Cardiac fibroblast (primary cell): ENCODE measurements around the gene PRKN.
"Not testable (repeated sequence)": the region's sequence is repeated elsewhere in the genome, so short reads cannot be mapped to it uniquely, and the experiment has no call there.

ENCODE experiments used
- DNase-seq, 2 donors: peaks; one replicate each; pipeline versions ENCODE4 v3.0.0 to v3.0.0-alpha.2; 2010; ENCODE audit warnings: low read depth in 2 of 2
- H3K4me3 ChIP-seq, 2 donors: replicated peaks in 1 of 2; 1 replicate in 1 of 2; 2 replicates in 1 of 2; pipeline ENCODE4 v1.5.1; 2011; ENCODE audit warnings: low read depth in 2 of 2, low read length in 2 of 2, mild to moderate bottlenecking in 2 of 2, moderate library complexity in 1 of 2
- TF ChIP-seq, protein P1 (sequence below): IDR thresholded peaks from one replicate; pipeline ENCODE4 v1.5.1; 2011; ENCODE audit warnings: low read depth, mild to moderate bottlenecking, low read length, inconsistent platforms

The PRKN gene

DNA sequence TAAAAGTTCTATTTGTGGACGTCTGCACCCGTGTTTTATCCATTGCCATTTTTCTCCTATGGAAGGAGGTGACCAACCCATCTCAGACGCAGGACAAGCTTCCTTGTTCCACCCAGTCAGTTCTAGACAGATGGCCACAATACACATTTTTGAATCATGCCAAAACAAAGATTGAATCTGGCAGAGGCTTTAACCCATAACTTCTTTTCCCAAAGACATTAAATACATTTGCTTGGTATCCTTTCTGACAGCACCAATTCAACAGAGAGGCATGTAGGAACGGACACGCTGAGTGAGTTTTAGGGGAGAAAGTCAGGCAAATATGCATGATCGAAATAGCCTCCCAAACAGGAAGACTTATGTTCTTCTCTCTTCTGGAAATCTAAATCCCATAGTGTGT, 901.1 kb downstream of the PRKN start:
- TF ChIP-seq, protein P1, sequence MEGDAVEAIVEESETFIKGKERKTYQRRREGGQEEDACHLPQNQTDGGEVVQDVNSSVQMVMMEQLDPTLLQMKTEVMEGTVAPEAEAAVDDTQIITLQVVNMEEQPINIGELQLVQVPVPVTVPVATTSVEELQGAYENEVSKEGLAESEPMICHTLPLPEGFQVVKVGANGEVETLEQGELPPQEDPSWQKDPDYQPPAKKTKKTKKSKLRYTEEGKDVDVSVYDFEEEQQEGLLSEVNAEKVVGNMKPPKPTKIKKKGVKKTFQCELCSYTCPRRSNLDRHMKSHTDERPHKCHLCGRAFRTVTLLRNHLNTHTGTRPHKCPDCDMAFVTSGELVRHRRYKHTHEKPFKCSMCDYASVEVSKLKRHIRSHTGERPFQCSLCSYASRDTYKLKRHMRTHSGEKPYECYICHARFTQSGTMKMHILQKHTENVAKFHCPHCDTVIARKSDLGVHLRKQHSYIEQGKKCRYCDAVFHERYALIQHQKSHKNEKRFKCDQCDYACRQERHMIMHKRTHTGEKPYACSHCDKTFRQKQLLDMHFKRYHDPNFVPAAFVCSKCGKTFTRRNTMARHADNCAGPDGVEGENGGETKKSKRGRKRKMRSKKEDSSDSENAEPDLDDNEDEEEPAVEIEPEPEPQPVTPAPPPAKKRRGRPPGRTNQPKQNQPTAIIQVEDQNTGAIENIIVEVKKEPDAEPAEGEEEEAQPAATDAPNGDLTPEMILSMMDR, result no peak

DNA sequence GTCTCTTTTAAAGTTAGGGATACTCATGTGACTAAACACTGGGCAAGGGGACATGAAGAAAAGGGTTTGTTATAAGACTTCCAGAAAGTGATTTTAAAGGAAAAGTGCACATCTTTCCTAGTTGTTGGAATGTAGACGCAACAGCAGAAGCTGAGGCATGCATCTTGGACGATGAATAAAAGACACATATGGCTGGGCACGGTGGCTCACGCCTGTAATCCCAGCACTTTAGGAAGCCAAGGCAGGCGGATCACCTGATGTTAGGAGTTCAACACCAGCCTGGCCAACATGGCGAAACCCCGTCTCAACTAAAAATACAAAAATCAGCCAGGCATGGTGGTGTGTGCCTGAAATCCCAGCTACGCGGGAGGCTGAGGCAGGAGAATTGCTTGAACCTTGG, 905.4 kb downstream of the PRKN start:
- DNase-seq, H3K4me3 ChIP-seq: not testable (repeated sequence)

More for the DNA sequence above, 901.1 kb downstream of the PRKN start:
- DNase-seq, result no peak
- H3K4me3 ChIP-seq, result no peak overlapping the region

DNA sequence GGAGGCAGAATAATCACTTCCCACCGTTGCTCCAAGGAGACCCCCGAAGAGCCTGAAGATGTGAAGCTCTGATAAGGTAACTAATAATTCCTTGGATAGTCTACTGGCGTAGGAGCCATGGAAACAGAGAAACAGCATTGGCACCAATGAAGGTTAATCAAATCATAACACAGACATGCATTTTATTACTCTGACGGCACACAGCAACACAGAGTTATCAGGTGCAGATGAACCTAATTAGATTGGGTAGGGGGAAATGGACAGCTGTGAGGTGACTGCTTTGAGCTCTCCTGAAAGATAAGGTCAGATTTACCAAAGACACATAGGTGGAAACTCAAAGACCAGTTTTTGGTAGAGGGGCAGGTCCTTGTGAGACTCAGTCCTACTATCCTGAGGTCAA, 909.7 kb downstream of the PRKN start:
- no peak for DNase-seq
- H3K4me3 ChIP-seq, result no peak overlapping the region
- TF ChIP-seq, protein P1, result no peak

DNA sequence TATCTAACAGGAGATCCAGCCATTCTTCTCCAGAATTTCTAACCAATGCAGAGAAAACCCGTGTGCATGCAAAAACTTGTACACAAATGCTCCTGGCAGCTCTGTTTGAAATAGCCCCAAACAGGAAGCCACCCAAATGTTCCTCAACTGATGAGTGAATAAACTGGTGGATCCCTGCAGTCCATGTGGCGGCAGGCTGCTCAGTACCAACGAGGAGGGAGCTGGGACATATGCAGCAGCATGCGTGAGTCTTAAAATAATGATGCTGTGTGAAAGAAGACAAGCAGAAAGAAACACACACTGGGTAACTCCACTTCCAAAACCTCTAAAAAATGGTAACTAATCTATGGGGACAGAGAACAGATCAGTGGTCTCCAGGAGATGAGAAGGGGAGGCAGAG, 911.6 kb downstream of the PRKN start:
- TF ChIP-seq, protein P1, result no peak
- no peak overlapping the region for H3K4me3 ChIP-seq
- DNase-seq, result no peak

DNA sequence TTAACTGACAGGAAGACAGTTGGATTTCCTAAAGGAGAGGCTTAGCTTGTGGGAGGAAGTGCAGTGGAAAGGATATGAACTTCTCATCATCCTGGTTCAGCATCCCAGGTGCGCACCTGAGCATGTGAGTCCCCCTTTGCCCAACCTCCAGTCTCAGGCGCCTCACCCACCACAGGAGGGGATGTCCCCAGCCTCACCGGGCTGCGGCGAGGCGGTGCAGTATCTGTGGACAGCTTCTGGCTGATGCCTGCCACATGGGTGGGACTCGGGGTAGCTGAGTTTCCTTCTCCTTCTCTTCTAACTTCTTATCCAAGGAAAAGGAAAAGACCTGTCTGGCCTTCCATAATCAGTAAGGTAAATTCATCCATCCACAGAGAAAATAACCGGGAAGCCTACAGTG, 914.4 kb downstream of the PRKN start:
- DNase-seq, result no peak
- TF ChIP-seq, protein P1, result no peak
- H3K4me3 ChIP-seq, result no peak overlapping the region

DNA sequence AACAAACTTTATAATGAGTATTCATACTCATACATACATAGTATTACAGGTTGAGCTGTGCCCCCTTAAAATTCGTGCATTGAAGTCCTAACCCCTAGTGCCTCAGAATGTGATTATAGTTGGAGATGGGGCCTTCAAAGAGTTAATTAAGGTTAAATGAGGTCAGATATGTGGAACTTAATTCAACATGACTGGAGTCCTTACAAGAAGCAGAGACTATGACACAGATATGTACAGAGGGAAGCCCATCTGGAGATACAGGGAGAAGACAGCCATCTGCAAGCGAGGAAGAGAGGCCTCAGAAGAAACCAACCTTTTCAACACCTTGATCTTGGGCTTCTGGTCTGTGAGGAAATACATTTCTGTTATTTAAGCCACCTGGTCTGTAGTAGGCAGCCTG, 917.6 kb downstream of the PRKN start:
- DNase-seq, result no peak
- TF ChIP-seq, protein P1, result no peak
- no peak overlapping the region for H3K4me3 ChIP-seq

DNA sequence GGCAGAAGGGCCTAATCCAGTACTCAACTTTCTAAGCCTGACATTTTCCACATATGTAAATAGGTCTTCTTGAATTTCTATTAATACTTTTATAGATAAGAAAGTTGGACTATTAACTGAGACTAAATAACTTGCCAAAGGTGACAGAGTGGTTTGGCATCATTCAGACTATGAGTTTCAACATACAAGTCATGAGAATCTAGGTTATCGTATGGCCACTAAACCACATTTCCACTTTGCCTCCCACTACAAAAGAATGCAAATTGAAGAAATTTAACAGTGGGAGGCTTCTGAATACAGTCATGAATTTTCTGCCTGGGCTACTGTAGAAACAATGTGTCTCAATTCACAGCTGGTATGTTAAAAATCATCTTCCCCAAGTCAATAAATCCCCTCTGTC, 922.7 kb downstream of the PRKN start:
- TF ChIP-seq, protein P1, result no peak
- DNase-seq, result no peak
- no peak overlapping the region for H3K4me3 ChIP-seq
